ENCODE data around the gene POLA1. TPM values are rescaled to one million over a fixed set of nuclear protein-coding genes. Genes with fewer than 3 reads are reported as not detected.

The POLA1 gene
- total RNA-seq, 4 donors from 2014 or later = 1.2 to 9.1 (median 5.4) TPM

- no peak for DNase-seq
- H3K4me1 ChIP-seq = no peaks in the 10 kb centered on the region
- no peak overlapping the region for H3K27ac ChIP-seq
- WGBS, 2 donors (ENCODE audit: low coverage in 1 of 2) = 40% methylated on average over 1 of the region's 1 CpG; no CpG with 5 or more reads in 1 of the 2 donors
- no peak overlapping the region for H3K4me3 ChIP-seq
- intact Hi-C loops (cut with DNase I; ENCODE audit: low total_unique reads) (no loop called here), in situ Hi-C loops (cut with MboI; ENCODE audit: low pct_ligation_motif_present in 1 of 4, low pct_unique_long_range_greater_than_20kb in 1 of 4, low sequenced_read_pairs in 3 of 4) (no loop called here)
- H3K27me3 ChIP-seq = no peaks in the 10 kb centered on the region
- no peaks in the 10 kb centered on the region for H3K9me3 ChIP-seq
- TF ChIP-seq POLR2AphosphoS5 (IDR thresholded peaks at IDR 0.05) (no peak), POLR2A (IDR thresholded peaks at IDR 0.05) (no peak), CTCF (IDR thresholded peaks at IDR 0.05) (no peak), EP300 (IDR thresholded peaks at IDR 0.05; ENCODE audit: low read depth) (no peak)
- no peaks in the 10 kb centered on the region for H3K36me3 ChIP-seq
Observed at GRCh38 chrX:24961809-24962208, 268.1 kb downstream of the POLA1 start.

- Histone ChIP-seq H3K4me1 (no peaks in the 10 kb centered on the region), H3K27me3 (no peaks in the 10 kb centered on the region), H3K27ac (no peak overlapping the region), H3K9me3 (no peaks in the 10 kb centered on the region), H3K36me3 (no peaks in the 10 kb centered on the region), H3K4me3 (no peak overlapping the region)
- in situ Hi-C loops (cut with MboI; ENCODE audit: low pct_ligation_motif_present in 1 of 4, low pct_unique_long_range_greater_than_20kb in 1 of 4, low sequenced_read_pairs in 3 of 4) (no loop called here), intact Hi-C loops (cut with DNase I; ENCODE audit: low total_unique reads) (no loop called here)
- no peak for DNase-seq
- TF ChIP-seq CTCF (IDR thresholded peaks at IDR 0.05) (no peak), EP300 (IDR thresholded peaks at IDR 0.05; ENCODE audit: low read depth) (no peak), POLR2A (IDR thresholded peaks at IDR 0.05) (no peak), POLR2AphosphoS5 (IDR thresholded peaks at IDR 0.05) (no peak)
- 82% methylated on average over 2 of the region's 2 CpGs; no CpG with 5 or more reads in 1 of the 2 donors for WGBS, 2 donors (ENCODE audit: low coverage in 1 of 2)
Observed at GRCh38 chrX:24963823-24964222, 270.1 kb downstream of the POLA1 start.

- Histone ChIP-seq H3K27me3 (no peaks in the 10 kb centered on the region), H3K9me3 (no peaks in the 10 kb centered on the region), H3K36me3 (no peaks in the 10 kb centered on the region), H3K4me3 (no peak overlapping the region), H3K4me1 (no peaks in the 10 kb centered on the region), H3K27ac (no peak overlapping the region)
- WGBS, 2 donors (ENCODE audit: low coverage in 1 of 2) = 63% methylated on average over 1 of the region's 1 CpG; no CpG with 5 or more reads in 1 of the 2 donors
- intact Hi-C loops (cut with DNase I; ENCODE audit: low total_unique reads) = no loop called here
- TF ChIP-seq EP300 (IDR thresholded peaks at IDR 0.05; ENCODE audit: low read depth) (no peak), CTCF (IDR thresholded peaks at IDR 0.05) (no peak), POLR2AphosphoS5 (IDR thresholded peaks at IDR 0.05) (no peak)
- in situ Hi-C loops (cut with MboI; ENCODE audit: low pct_ligation_motif_present in 1 of 4, low pct_unique_long_range_greater_than_20kb in 1 of 4, low sequenced_read_pairs in 3 of 4) = no loop called here
- DNase-seq = no peak
Observed at GRCh38 chrX:24965372-24965771, 271.7 kb downstream of the POLA1 start.

GRCh38 chrX:24969812-24970211 is 276.1 kb downstream of the POLA1 start:
- no peak overlapping the region for H3K27ac ChIP-seq
- no peaks in the 10 kb centered on the region for H3K27me3 ChIP-seq
- in situ Hi-C loops (cut with MboI; ENCODE audit: low pct_ligation_motif_present in 1 of 4, low pct_unique_long_range_greater_than_20kb in 1 of 4, low sequenced_read_pairs in 3 of 4) = no loop called here
- intact Hi-C loops (cut with DNase I; ENCODE audit: low total_unique reads) = no loop called here
- no peak overlapping the region for H3K4me3 ChIP-seq
- no peak for TF ChIP-seq CTCF (IDR thresholded peaks at IDR 0.05)
- no peak for TF ChIP-seq POLR2AphosphoS5 (IDR thresholded peaks at IDR 0.05)
- no peak for TF ChIP-seq POLR2A (IDR thresholded peaks at IDR 0.05)
- TF ChIP-seq EP300 (IDR thresholded peaks at IDR 0.05; ENCODE audit: low read depth) = no peak
- no peak for DNase-seq
- 85% methylated on average over 5 of the region's 5 CpGs; no CpG with 5 or more reads in 1 of the 2 donors for WGBS, 2 donors (ENCODE audit: low coverage in 1 of 2)
- H3K4me1 ChIP-seq = no peaks in the 10 kb centered on the region
- no peaks in the 10 kb centered on the region for H3K36me3 ChIP-seq
- no peaks in the 10 kb centered on the region for H3K9me3 ChIP-seq

All from transverse colon (tissue), 4 donors.